NCI-H748 treated with DMSO at 0.1 percent for 48 hours (cell line): ENCODE measurements around the gene SOD3.

Experiments used
- DNase-seq: peaks from one replicate; lab custom pipeline; 2025; lab: John Stamatoyannopoulos, UW

The SOD3 gene, protein sequence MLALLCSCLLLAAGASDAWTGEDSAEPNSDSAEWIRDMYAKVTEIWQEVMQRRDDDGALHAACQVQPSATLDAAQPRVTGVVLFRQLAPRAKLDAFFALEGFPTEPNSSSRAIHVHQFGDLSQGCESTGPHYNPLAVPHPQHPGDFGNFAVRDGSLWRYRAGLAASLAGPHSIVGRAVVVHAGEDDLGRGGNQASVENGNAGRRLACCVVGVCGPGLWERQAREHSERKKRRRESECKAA

DNA sequence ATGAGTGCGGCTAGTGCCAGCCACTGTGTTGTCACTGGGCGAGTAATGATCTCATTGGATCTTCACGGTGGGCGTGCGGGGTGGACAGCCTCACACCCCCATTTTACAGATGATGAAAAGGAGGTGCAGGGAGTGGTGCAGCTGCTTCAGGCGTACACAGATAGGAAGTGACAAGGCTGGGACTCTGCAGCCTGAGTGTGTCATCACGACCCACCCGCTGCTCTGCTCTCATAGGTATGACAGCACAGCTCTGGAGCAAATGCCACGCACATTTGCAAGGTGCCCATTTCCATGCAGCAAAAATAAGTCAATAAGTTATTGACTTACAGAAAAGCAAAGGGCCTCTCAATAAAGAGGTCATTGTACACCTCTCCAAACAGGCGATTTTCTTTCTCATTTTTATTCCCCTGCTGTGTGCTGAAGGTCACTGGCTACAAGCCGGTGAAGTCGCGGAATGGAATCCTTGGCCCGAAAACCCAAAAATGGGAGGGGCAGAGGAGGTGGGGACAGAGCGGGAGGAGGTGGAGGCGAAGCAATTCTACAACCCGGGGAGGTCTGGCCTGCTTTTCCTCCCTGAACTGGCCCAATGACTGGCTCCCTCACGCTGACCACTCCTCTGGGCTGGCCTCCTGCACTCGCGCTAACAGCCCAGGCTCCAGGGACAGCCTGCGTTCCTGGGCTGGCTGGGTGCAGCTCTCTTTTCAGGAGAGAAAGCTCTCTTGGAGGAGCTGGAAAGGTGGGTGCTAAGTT, at the start of gene SOD3:
Gene SOD3 (plus strand): TSS at position 658 of the 750 bp plus-strand sequence. CDS start 3,949 bp downstream, outside the sequence.
- DNase-seq = no peak

DNA sequence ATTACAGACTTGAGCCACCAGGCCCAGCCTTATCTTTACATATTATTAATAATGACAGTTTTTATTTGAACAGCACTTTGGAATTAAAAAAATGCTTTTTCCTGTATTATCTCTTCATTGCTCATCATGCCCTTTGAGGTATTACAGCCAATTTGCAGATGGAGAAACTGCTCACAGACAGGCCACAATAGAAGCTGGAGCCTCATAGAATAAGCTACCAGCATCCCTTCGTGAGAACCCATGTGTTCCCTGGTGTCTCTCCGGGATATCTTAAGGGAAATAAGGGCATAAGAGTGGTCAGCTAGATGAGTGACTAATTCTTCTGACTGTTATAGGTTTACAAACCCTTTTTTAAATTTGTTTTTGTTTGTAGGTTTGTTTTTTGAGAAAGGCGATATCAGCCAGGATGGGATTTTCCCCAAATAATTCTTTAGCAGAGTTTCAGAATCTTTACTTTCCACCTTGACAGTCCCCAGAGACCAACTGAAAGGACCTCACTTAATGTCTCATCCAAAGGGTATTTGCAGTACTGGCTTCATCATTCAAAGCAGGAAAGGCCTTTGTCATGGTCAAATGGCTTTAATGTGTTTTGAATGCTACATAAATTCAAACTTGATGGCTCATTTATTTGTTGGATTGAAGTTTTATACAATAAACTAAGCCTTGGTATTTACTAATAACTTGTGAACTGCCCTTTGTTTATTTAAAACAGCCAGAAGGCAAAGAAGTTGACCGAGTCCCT, 48.0 kb upstream of the SOD3 start:
- DNase-seq = no peak

DNA sequence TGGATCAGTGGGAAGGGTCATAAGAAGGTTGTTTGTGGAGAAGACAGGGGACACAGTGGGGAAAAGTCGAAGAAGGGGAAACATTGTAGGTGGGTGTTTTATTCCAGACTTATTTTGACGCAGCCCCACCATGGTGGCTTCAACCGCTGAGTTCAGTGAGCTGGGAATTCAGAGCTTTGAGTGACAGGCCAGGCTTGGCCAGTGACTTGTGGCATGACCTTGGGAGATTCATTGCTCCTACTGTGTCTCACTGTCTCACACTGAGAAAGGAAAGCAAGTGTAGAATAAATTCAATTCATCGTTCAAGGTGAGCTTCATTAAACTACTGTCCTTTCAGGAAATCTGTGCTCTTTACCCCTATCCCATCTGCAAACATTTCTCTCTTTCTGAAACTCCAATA, 47.4 kb upstream of the SOD3 start:
- no peak for DNase-seq

GRCh38 chr4:24748758-24749350, 46.5 kb upstream of the SOD3 start:
- DNase-seq = no peak

GRCh38 chr4:24750106-24750505, 45.3 kb upstream of the SOD3 start:
- no peak for DNase-seq

- DNase-seq = no peak
These were observed 43.3 kb upstream of the SOD3 start for GRCh38 chr4:24751926-24752539.

DNA sequence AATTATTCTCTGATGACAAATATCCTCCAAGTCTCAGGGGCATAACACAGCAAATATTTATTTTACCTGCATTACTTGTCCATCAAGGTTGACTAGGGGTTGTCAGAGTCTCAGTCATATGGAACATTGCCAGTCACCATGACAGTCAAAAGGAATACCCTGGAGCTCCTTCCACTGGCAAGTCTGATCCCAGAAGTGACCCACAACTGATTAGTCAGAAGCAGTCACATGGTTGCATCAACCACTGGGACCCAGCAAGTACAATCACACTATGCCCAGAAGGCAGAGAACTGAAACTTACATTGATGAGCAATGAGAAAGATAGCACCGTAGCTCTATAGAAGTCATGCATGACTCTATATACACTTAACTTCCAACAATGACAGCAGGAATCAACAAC, 41.9 kb upstream of the SOD3 start:
- no peak for DNase-seq

DNA sequence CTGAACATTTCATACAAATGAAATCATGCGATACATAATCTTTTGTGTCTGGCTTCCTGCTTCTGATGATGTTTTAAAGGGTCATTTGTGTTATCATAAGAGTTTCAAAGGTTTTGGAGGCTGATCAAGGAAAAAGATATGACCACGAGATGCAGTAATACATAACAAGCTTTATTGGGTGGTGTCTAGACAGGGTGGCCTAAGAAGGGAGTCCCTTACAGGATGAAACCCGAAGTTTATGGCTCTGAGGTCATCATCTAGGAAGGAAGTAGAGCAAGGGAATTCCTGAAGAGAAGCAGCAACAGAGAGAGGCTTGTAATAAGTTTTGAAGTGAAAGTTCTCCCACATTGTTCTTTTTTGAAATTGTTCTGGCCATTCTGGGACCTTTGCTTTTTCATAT, 40.8 kb upstream of the SOD3 start:
- no peak for DNase-seq

DNA sequence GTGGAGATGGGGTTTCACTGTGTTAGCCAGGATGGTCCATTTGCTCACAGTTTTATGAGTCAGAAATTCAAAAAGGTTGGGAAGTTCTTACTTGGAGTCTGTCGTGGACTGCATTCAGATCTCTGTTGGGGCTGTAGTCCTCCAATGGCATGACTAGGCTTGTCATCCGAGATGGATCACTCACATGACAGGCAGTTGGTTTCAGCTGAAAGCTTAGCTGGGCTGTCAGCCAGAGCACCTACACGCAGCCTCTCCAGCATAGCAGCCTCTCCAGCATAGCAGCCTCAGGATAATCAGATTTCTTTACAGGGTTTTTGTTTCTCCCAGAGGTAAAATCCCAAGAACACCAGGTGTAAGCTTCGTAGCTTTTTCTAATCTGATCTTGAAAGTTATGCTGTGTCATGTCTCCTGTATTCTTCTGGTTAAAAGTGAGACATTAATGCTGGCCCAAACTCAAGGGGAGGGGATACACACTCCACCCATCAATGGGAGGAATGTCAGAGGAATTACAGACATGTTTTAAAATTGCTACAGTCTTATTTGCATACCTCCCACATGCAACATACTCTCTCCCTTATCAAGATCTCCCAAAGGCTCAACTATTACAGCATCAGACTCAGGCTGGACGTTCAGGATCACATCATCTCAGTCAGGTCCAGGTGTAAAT, 31.6 kb upstream of the SOD3 start:
- no peak for DNase-seq

DNA sequence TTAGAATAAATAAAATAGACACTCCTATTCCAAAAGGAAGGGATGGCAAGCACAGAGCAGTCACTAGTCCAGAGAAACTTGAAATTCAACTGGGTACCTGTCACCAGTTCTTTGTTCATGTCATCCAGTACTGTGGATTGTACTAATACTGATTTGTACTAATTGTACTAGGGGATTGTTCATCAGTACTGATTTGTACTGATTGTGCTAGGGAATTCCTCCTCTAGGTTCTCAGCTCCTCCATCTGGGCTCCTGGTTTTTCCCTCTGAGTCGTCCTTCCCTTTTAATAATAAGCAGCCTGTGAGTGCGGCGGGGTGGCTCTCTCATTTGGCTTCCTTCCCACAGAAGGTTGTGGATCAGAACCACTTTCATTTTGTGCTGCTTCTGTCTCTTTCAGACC, 31.0 kb upstream of the SOD3 start:
- DNase-seq = no peak

DNA sequence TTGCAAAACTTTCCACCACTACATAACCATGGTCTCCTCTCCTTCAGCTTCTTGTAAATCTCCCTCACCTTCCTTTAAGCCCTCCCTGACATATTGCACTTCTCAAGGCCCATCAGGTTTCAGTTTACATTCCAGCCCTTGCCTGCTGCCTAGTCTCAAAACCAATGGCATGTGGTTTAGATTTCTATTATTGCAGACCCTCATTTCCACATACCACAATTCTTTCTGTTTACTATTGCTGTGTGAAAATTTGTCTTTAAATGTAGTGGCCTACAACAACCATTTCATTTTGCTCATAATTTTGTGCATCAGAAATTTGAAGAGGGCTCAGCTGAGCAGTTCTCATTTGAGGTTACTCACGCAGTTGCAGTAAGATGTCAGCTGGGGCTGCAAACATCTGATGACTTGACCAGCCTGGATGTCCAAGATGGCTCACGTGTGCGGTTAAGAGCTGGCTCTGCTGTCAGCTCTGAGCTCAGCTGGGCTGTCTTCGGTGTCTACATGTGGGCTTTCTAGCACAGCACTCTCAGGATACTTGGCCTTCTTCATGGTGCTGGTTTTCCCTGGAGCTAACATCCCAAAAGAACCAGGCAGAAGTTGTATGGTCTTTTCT, 29.9 kb upstream of the SOD3 start:
- DNase-seq = no peak

- no peak for DNase-seq
These were observed 27.4 kb upstream of the SOD3 start for GRCh38 chr4:24768006-24768405.

GRCh38 chr4:24768604-24769003, 26.8 kb upstream of the SOD3 start:
- DNase-seq = no peak

DNA sequence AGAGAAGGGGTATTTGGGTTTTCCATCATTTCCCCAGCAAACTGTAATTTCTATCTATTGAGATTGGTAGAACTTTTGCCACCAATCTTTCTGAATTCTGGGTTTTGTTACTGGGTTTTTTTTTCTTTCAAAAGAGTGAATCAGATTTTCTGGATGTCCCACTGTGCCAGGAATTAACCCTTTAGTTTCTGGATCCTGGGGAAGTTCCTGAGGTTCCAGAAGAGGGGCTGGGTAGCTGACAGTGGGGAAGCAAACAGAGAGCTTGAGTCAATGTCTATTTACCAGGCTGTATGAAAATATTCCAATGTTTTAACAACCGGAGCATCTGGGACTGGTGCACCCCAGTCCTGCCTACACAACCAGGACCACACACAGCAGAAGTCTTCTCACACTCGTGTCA, 25.8 kb upstream of the SOD3 start:
- DNase-seq = no peak

DNA sequence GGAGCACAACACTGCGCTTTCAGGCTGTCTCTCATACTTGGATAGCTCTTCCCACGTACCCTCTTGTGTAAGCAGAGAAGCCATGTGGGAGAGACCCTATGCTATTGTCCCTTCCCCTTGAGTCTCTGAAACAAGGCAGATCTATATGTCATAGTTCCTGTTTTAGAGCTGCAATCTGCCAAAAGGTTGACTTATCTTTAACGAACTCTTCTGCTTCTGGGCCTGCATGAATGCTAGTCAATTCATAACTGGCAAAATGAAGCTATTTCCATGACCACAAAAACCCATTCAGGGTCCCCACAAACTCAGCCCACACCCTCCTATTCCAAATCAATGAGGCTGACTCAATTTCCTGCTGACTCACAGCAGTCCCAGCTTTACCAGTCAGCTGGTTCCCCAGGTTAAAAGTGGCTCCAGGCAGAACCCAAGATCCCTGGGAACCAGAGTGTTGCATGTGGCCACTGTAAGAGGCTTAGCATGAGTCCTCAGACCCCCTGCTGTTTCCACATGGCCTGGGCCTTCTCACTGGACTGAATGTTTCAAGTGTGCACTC, 25.3 kb upstream of the SOD3 start:
- no peak for DNase-seq

- DNase-seq = no peak
These were observed 24.7 kb upstream of the SOD3 start for GRCh38 chr4:24770667-24771066.

DNA sequence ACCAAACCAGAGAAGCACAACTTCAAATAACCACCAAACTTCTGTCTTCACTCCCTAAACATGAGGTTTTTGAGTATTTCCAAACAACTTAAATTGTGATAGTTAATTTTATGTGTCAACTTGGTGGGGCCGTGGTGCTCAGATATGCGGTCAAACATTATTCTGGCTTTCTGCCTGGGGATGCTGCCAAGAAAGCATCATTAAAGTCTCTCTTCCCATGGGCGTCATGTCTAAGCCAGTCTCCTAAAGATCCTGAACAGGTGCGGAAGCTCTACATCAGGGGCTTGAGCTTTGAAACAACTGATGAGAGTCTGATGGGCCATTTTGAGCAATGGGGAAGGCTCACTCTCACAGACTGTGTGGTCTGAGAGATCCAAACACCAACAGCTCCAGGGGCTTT, 24.1 kb upstream of the SOD3 start:
- DNase-seq = no peak

- no peak for DNase-seq
These were observed 23.2 kb upstream of the SOD3 start for GRCh38 chr4:24772061-24772705.

- DNase-seq = no peak
These were observed 22.4 kb upstream of the SOD3 start for GRCh38 chr4:24772952-24773351.

DNA sequence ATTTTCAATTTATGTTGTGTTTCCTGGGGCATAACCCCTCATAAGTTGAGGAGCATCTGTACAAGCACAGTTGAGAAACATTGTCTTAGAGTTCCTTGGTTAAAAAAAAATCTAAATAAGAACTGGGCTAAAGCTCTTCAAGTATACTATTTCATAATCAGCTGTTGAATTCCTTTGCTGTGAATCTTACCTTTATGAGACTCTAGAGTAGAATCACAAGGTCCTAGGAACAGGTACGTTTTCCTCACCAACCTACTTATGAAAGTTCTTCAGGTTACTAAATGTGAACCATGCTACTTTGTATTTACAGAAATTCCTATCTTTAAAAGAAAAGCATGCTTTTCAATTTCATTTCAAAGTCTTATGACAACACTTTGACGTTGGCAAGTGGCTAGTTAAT, 20.9 kb upstream of the SOD3 start:
- DNase-seq = no peak
